CD4-positive, alpha-beta memory T cell (primary cell): ENCODE results near the gene POFUT2. TPM values are rescaled to one million over a fixed set of nuclear protein-coding genes. Genes with fewer than 3 reads are reported as not detected.

Experiments used
- CTCF ChIA-PET: fragments of 350-600 bp; sonication (Branson Sonifier 250); formaldehyde crosslinking; loops from one replicate; lab custom pipeline; 2021; ENCODE audit warnings: inconsistent platforms; ENCODE audit not compliant: partially characterized antibody; lab: Charles Lee
- POLR2A ChIA-PET: fragments of 350-600 bp; sonication (Branson Sonifier 250); formaldehyde crosslinking; loops from one replicate; lab custom pipeline; 2021; ENCODE audit not compliant: partially characterized antibody; lab: Charles Lee
- DNase-seq, 5 donors: peaks; one replicate each; pipeline versions ENCODE4 v3.0.0 to v3.0.0-alpha.2; 2020 to 2022; ENCODE audit warnings: mixed read lengths in 1 of 5
- H3K27ac ChIP-seq: one replicate; pipeline ENCODE4 v1.7.0; 2013; ENCODE audit warnings: low read depth, low read length
- H3K27me3 ChIP-seq: 2 replicates; pipeline ENCODE4 v1.7.0; 2013; ENCODE audit warnings: mild to moderate bottlenecking, low read length, moderate library complexity; ENCODE audit not compliant: insufficient read depth
- H3K36me3 ChIP-seq: 2 replicates; pipeline ENCODE4 v1.7.0; 2013; ENCODE audit warnings: mild to moderate bottlenecking, low read length, moderate library complexity; ENCODE audit not compliant: insufficient read depth
- H3K4me1 ChIP-seq: 2 replicates; pipeline ENCODE4 v1.7.0; 2013; ENCODE audit warnings: mild to moderate bottlenecking, low read length, moderate library complexity; ENCODE audit not compliant: insufficient read depth
- H3K4me3 ChIP-seq, 2 donors: one replicate each; pipeline ENCODE4 v1.7.0; 2013; ENCODE audit warnings: low read length in 2 of 2, mild to moderate bottlenecking in 1 of 2
- H3K9me3 ChIP-seq, 2 donors: one replicate each; pipeline ENCODE4 v1.7.0; 2013; ENCODE audit warnings: low read length in 2 of 2, control low read depth in 1 of 2; ENCODE audit not compliant: control insufficient read depth in 1 of 2
- H3K27ac Mint-ChIP-seq, 7 donors: one replicate each; pipeline ENCODE4 v1.8.0; 2020 to 2021; ENCODE audit warnings: mixed read lengths in 7 of 7, mild to moderate bottlenecking in 6 of 7, inconsistent platforms in 3 of 7, moderate library complexity in 3 of 7
- H3K27me3 Mint-ChIP-seq, 2 donors: one replicate each; pipeline ENCODE4 v1.8.0; 2020 to 2021; ENCODE audit warnings: mixed read lengths in 2 of 2
- H3K36me3 Mint-ChIP-seq, 2 donors: one replicate each; pipeline ENCODE4 v1.8.0; 2020 to 2021; ENCODE audit warnings: mixed read lengths in 2 of 2, inconsistent platforms in 1 of 2, mild to moderate bottlenecking in 1 of 2
- H3K4me1 Mint-ChIP-seq, 4 donors: one replicate each; pipeline ENCODE4 v1.8.0; 2020 to 2021; ENCODE audit warnings: mixed read lengths in 4 of 4, mild to moderate bottlenecking in 1 of 4
- H3K4me3 Mint-ChIP-seq, 8 donors: one replicate each; pipeline ENCODE4 v1.8.0; 2020 to 2021; ENCODE audit warnings: mixed read lengths in 8 of 8, mild to moderate bottlenecking in 7 of 8, moderate library complexity in 6 of 8, inconsistent platforms in 3 of 8
- H3K9me3 Mint-ChIP-seq, 8 donors: one replicate each; pipeline ENCODE4 v1.8.0; 2020 to 2021; ENCODE audit warnings: mixed read lengths in 8 of 8, mild to moderate bottlenecking in 5 of 8, inconsistent platforms in 3 of 8, moderate library complexity in 1 of 8
- intact Hi-C: fragments of 100-400 bp; cut with micrococcal nuclease; formaldehyde crosslinking; loops from one replicate; pipeline ENCODE4 v1.15.1; 2023
- polyA plus RNA-seq, 2 donors: library from polyadenylated mRNA; unstranded; fragments of 300-500 nt; fragmentation: Illumina TruSeq; gene quantifications; one replicate each; pipeline ENCODE4 v1.2.3, GENCODE V29; 2021
- total RNA-seq, 2 experiments: library from RNA; stranded (reverse); gene quantifications; one replicate each; pipeline ENCODE4 v1.2.3, GENCODE V29; 2021

POFUT2 gene
- total and polyA plus RNA-seq, 4 experiments from 2014 or later: 2.8 to 40.8 (median 22.9) TPM

DNA sequence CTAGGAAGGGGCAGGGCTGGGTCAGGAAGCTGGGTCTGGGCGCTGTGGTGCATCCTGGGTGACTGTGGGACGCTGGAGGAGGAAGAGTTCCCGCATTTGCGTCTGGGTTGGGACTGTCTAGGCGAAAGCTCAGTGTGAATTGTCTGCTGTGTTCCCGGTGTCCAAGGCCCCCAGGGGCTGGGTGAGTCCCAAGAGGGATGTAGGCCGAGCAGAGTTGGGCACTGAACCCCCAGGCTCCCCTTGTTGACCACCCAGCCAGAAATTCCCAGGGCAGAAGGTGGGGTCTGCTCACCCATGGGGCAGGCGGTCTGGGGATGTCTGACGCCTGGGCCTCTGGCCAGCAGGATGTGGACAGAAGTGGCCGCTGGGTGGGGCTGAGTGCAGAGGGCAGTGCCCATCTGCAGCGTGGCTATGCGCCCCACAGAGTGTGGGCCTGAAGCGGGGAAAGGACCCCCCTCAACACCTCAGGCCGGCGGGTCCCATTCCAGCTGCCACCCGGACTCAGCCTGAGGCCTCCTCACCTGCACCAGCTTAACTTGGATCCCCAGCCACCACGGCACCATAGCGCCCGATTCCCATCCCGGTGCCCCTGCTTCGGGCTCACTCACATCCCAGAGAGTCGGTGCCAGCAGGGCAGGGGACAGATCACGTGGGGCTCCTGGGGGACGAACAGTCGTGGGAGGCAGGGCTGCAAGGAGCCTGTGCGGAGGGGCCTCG, 37.0 kb upstream of the POFUT2 start:
- Mint-ChIP-seq H3K9me3 (no peaks in the 10 kb centered on the region), H3K4me1 (peaks cover 6 to 12% (median 11%) of the 10 kb centered on the region in 4 donors), H3K27me3 (peaks cover 0 to 3% of the 10 kb centered on the region in 2 donors), H3K36me3 (no peaks in the 10 kb centered on the region), H3K27ac (peak overlapping the region in 1 of 7 donors; percentile 30), H3K4me3 (no peak overlapping the region)
- H3K27ac ChIP-seq: no peak overlapping the region
- H3K4me1 ChIP-seq: peaks cover 23% of the 10 kb centered on the region
- intact Hi-C loops: no loop called here
- H3K27me3 ChIP-seq: no peaks in the 10 kb centered on the region
- H3K4me3 ChIP-seq: no peak overlapping the region
- H3K36me3 ChIP-seq: no peaks in the 10 kb centered on the region
- CTCF ChIA-PET: no interaction called here
- DNase-seq: no peak
- POLR2A ChIA-PET: interaction anchor here (1.8 kb wide), 1 partner anchor 34 kb away, joined by 5 read pairs; no protein-coding TSS in a partner anchor
- no peaks in the 10 kb centered on the region for H3K9me3 ChIP-seq

DNA sequence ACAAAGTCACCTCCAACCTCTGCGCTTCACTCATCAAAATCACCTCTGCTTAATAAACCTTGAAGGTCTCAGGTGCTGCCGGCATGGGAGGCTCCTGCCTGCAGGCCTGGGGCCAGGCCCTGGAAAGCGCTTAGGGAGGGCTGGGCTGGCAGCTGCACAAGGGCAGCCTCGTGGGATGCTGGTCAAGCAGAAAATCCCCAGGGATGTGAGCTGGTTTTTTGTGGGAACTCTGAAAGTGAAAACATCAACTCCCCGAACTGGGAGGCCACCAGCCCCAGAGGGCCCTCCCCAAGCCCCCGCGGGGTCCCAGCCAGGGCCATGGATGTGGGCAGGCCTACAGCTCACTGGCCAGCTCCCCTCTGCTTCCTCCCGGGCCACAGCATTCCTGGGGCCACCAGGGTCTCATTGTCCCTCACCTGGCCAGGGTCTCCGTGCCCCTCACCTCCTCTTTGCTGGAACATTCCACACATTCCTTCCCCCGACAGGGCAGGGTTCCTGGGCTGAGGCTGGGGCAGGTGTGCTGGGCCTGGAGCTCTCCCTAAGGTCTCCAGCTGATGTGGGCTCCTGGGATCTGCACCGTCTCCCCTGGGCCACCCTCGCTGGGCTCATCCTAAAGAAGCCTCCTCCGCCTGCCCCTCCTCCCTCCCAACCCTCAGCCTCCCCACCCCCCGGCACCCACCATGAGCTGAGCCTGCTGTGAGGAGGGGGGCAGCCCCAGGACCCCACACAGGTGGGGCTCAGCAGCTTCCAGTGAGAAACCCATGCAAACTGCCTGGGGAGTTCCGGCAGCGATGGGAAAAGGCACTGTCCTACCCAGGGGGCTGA, 36.0 kb upstream of the POFUT2 start:
- intact Hi-C loops: no loop called here
- no peaks in the 10 kb centered on the region for H3K36me3 ChIP-seq
- ChIA-PET POLR2A (interaction anchor here (1.5 to 1.8 kb wide), 3 partner anchors 31 to 36 kb away, joined by 3 to 9 read pairs (median 5); partner anchors contain the start of gene POFUT2), CTCF (interaction anchor here (2.0 kb wide), 1 partner anchor 31 kb away, joined by 9 read pairs; no protein-coding TSS in a partner anchor)
- H3K9me3 Mint-ChIP-seq: peaks cover 0 to 3% (median 0%) of the 10 kb centered on the region in 8 donors
- H3K27ac Mint-ChIP-seq: peak overlapping the region in 1 of 7 donors; percentile 94
- DNase-seq: no peak
- H3K4me1 Mint-ChIP-seq: peaks cover 6 to 12% (median 11%) of the 10 kb centered on the region in 4 donors
- no peaks in the 10 kb centered on the region for H3K36me3 Mint-ChIP-seq
- H3K27me3 Mint-ChIP-seq: peaks cover 2 to 3% of the 10 kb centered on the region in 2 donors
- peaks cover 23% of the 10 kb centered on the region for H3K4me1 ChIP-seq
- H3K27ac ChIP-seq: no peak overlapping the region
- no peaks in the 10 kb centered on the region for H3K27me3 ChIP-seq
- no peak overlapping the region for H3K4me3 Mint-ChIP-seq
- H3K4me3 ChIP-seq: no peak overlapping the region
- no peaks in the 10 kb centered on the region for H3K9me3 ChIP-seq

DNA sequence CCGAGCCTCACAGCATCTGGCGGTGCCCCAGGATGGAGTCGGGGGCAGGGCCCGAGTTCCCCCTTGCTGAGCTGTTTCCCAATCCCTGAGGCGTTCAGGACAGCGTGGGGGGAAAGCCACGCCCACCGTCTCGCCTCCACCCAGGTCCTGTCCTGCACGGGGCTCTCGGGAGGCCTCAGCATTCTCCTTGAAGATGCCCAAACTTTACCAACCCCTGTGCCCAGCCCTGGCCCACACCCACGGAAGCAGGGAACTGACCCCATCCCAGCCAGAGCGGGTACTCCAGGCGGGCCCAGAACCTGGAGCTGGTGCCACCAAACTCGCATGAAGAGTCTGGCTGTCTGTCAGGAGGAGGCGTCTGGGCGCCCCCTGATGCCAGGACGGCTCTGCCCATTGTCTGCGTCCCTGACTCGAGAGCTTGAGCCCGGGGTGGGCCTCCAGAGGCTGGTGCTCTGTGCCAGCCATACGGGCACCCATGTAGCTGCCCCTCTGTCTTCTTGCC, 35.3 kb upstream of the POFUT2 start:
- ChIA-PET CTCF (interaction anchor here (0.9 to 2.0 kb wide), 2 partner anchors 30 to 185 kb away, joined by 4 to 9 read pairs; no protein-coding TSS in a partner anchor), POLR2A (interaction anchor here (1.0 to 1.8 kb wide), 5 partner anchors 21 to 35 kb away, joined by 3 to 9 read pairs (median 5); partner anchors contain the start of gene POFUT2)
- Mint-ChIP-seq H3K4me1 (peaks cover 6 to 12% (median 11%) of the 10 kb centered on the region in 4 donors), H3K4me3 (peak overlapping the region in 5 of 8 donors; percentile 70 to 83 (median 78)), H3K36me3 (no peaks in the 10 kb centered on the region), H3K9me3 (peaks cover 0 to 3% (median 0%) of the 10 kb centered on the region in 8 donors), H3K27me3 (peaks cover 2 to 3% of the 10 kb centered on the region in 2 donors), H3K27ac (peak overlapping the region in 4 of 7 donors; percentile 29 to 94 (median 74))
- H3K4me1 ChIP-seq: peaks cover 23% of the 10 kb centered on the region
- H3K4me3 ChIP-seq: no peak overlapping the region
- intact Hi-C loops: no loop called here
- no peaks in the 10 kb centered on the region for H3K36me3 ChIP-seq
- no peak overlapping the region for H3K27ac ChIP-seq
- H3K9me3 ChIP-seq: no peaks in the 10 kb centered on the region
- DNase-seq: no peak
- H3K27me3 ChIP-seq: no peaks in the 10 kb centered on the region

DNA sequence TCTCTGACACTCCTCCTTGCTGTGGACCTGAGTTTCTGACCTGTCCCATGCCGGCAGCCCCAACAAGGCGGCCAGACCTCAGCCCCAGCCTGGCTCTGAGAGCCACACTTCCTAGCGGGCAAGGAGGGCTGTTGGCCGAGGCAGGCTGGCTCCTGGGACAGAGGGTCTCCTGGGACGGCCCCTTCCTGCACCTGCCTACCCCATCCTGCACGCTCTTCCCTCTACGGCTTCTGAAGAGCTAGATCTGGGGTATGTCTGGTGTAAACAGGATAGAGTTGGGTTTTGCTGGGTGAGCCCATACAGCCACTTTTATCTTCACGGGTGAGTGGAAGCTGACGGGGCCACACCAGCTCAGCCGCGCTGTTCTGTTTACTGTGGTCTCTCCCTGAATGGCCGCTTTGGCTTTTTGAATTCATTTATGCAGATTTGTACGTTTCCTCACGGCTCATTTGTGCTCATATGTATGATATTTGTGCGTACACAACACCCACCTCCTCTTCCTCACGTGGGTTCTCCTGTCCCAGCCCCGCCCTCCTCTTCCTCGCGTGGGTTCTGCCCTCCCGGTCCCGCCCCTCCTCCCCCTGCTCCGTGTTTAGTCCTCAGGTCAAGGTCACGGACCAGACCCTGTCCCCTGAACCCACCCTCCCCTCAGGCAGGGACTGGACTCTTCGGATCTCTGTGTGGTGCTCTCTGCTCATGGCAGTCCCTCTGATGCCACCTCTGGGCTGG, 34.7 kb upstream of the POFUT2 start:
- Mint-ChIP-seq H3K4me3 (peak overlapping the region; percentile 63 to 83 (median 78)), H3K27me3 (peaks cover 2 to 3% of the 10 kb centered on the region in 2 donors), H3K9me3 (peaks cover 0 to 3% (median 0%) of the 10 kb centered on the region in 8 donors), H3K27ac (peak overlapping the region; percentile 67 to 96 (median 86)), H3K36me3 (no peaks in the 10 kb centered on the region), H3K4me1 (peaks cover 6 to 12% (median 11%) of the 10 kb centered on the region in 4 donors)
- ChIA-PET CTCF (interaction anchor here (0.9 to 2.0 kb wide), 2 partner anchors 30 to 184 kb away, joined by 4 to 9 read pairs; no protein-coding TSS in a partner anchor), POLR2A (interaction anchor here (1.0 to 1.8 kb wide), 5 partner anchors 20 to 34 kb away, joined by 3 to 9 read pairs (median 5); partner anchors contain the start of gene POFUT2)
- H3K27ac ChIP-seq: no peak overlapping the region
- peak in 4 of 5 donors; percentile 22 to 50 (median 44) for DNase-seq
- no peaks in the 10 kb centered on the region for H3K9me3 ChIP-seq
- H3K36me3 ChIP-seq: no peaks in the 10 kb centered on the region
- no peaks in the 10 kb centered on the region for H3K27me3 ChIP-seq
- intact Hi-C loops: no loop called here
- peak overlapping the region in 1 of 2 donors; percentile 2 for H3K4me3 ChIP-seq
- H3K4me1 ChIP-seq: peaks cover 23% of the 10 kb centered on the region

DNA sequence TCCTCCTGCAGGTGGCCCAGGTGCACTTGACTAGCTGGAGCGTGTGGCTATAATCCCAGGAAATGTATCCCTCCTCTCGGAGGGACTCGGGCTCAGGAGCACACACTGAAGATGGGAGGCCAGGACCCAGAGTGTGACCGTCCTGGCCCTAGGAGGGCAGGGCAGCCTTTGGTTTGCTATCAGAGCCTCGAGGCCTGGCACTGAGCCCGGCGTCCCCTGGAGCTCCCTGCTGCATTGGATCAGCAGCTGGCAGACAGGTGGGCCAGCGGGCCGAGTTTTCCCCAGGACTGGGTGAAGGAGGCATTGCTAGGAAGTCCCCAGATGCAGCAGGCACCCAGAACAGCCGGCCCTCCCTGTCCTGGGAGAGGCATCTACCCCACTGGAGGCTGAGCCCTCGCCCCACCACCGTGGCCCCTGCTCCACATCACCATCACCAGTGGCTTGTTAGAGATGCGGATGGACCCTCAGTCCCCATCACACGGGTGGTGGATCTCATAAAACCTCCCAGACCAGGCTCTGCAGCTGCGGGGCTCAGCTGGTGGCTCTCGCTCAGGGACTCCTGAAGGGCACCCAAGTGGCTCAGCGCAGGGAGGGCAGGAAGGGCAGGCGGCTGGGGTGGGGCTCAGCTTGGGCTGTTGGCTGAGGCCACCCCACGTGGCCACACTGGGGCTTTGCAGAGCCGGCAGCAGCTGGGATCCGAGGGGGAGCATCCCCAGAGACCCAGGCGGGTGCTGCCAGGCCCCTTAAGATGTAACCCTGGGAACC, 32.7 kb upstream of the POFUT2 start:
- ChIA-PET CTCF (no interaction called here), POLR2A (interaction anchor here (0.9 kb wide), 1 partner anchor 18 kb away, joined by 3 read pairs; no protein-coding TSS in a partner anchor)
- H3K4me1 ChIP-seq: peaks cover 23% of the 10 kb centered on the region
- peaks cover 0 to 2% of the 10 kb centered on the region in 2 donors for H3K27me3 Mint-ChIP-seq
- no peaks in the 10 kb centered on the region for H3K9me3 ChIP-seq
- intact Hi-C loops: no loop called here
- H3K9me3 Mint-ChIP-seq: peaks cover 0 to 3% (median 0%) of the 10 kb centered on the region in 8 donors
- H3K4me3 Mint-ChIP-seq: no peak overlapping the region
- no peaks in the 10 kb centered on the region for H3K36me3 ChIP-seq
- H3K27ac Mint-ChIP-seq: no peak overlapping the region
- H3K4me1 Mint-ChIP-seq: peaks cover 6 to 12% (median 11%) of the 10 kb centered on the region in 4 donors
- no peak for DNase-seq
- no peaks in the 10 kb centered on the region for H3K36me3 Mint-ChIP-seq
- no peaks in the 10 kb centered on the region for H3K27me3 ChIP-seq
- H3K4me3 ChIP-seq: no peak overlapping the region
- H3K27ac ChIP-seq: no peak overlapping the region
